SK-N-SH (cell line): Measurements from ENCODE around the gene HIF3A. TPM values are rescaled to one million over a fixed set of nuclear protein-coding genes. Genes with fewer than 3 reads are reported as not detected.

Experiments
- CTCF ChIA-PET: fragments of 300-600, 350-600 bp; formaldehyde crosslinking; extraction: SDS; loops from one replicate; lab custom pipeline; 2021; lab: Yijun Ruan, JAX
- POLR2A ChIA-PET: fragments of 350-600 bp; sonication (Branson Sonifier 250); formaldehyde crosslinking; extraction: SDS; loops from one replicate; lab custom pipeline; 2020; ENCODE audit warnings: antibody characterized with exemption, inconsistent platforms; lab: Yijun Ruan, JAX
- DNase-seq: peaks from one replicate; pipeline ENCODE4 v3.0.0; 2012
- H2AFZ ChIP-seq: fragments of 200-600 bp; sonication (generic); 2 replicates; pipeline ENCODE4 v1.8.1; 2016; ENCODE audit warnings: antibody characterized with exemption, mild to moderate bottlenecking, low read depth
- H3F3A ChIP-seq: fragments of 200-600 bp; sonication (generic); replicated peaks from 2 replicates; pipeline ENCODE3; 2016; ENCODE audit warnings: antibody characterized with exemption, mild to moderate bottlenecking; ENCODE audit not compliant: insufficient read depth
- H3K27ac ChIP-seq, 2 experiments: fragments of 200-500 bp in 1 of 2; fragments of 200-600 bp in 1 of 2; sonication (Bioruptor generic) in 1 of 2; sonication (generic), shearing (Covaris generic) in 1 of 2; 2 replicates each; pipeline versions ENCODE4 v1.5.1 to v1.6.1; 2014 to 2016; ENCODE audit warnings: low read depth in 2 of 2, inconsistent platforms in 1 of 2, low read length in 1 of 2, mild to moderate bottlenecking in 1 of 2, mixed read lengths in 1 of 2
- H3K27me3 ChIP-seq: fragments of 200-600 bp; sonication (generic), shearing (Covaris generic); 2 replicates; pipeline ENCODE4 v1.6.1; 2016; ENCODE audit warnings: mixed run types; ENCODE audit not compliant: insufficient read depth
- H3K36me3 ChIP-seq, 2 experiments: fragments of 200-500 bp in 1 of 2; fragments of 200-600 bp in 1 of 2; sonication (Bioruptor generic) in 1 of 2; sonication (generic) in 1 of 2; replicated peaks in 1 of 2; 2 replicates each; pipeline versions ENCODE3 to v1.5.1; 2014 to 2016; ENCODE audit warnings: low read length in 1 of 2, mild to moderate bottlenecking in 1 of 2; ENCODE audit not compliant: insufficient read depth in 2 of 2, control insufficient read depth in 1 of 2
- H3K4me1 ChIP-seq, 2 experiments: fragments of 200-500 bp in 1 of 2; fragments of 200-600 bp in 1 of 2; sonication (Bioruptor generic) in 1 of 2; sonication (generic), shearing (Covaris generic) in 1 of 2; 2 replicates each; pipeline versions ENCODE4 v1.5.1 to v1.6.1; 2014 to 2016; ENCODE audit warnings: low read depth in 1 of 2, low read length in 1 of 2, mixed run types in 1 of 2; ENCODE audit not compliant: insufficient read depth in 2 of 2, control insufficient read depth in 1 of 2
- H3K4me2 ChIP-seq: fragments of 200-600 bp; sonication (generic), shearing (Covaris generic); 2 replicates; pipeline ENCODE4 v1.6.1; 2017; ENCODE audit warnings: mixed run types
- H3K4me3 ChIP-seq, 2 experiments: fragments of 200-500 bp in 1 of 2; fragments of 200-600 bp in 1 of 2; sonication (Bioruptor generic) in 1 of 2; sonication (generic), shearing (Covaris generic) in 1 of 2; 2 replicates each; pipeline versions ENCODE4 v1.5.1 to v1.8.1; 2014 to 2016; ENCODE audit warnings: low read depth in 2 of 2, inconsistent platforms in 1 of 2, low read length in 1 of 2, mild to moderate bottlenecking in 1 of 2, mixed read lengths in 1 of 2, moderate library complexity in 1 of 2
- H3K79me2 ChIP-seq: fragments of 200-600 bp; sonication (generic); 2 replicates; pipeline ENCODE4 v1.8.1; 2017; ENCODE audit warnings: mild to moderate bottlenecking; ENCODE audit not compliant: insufficient read depth
- H3K9ac ChIP-seq: fragments of 200-600 bp; sonication (generic); 2 replicates; pipeline ENCODE4 v1.6.1; 2017; ENCODE audit warnings: mixed run types
- H3K9me2 ChIP-seq: fragments of 200-600 bp; sonication (generic); 2 replicates; pipeline ENCODE4 v1.6.1; 2017; ENCODE audit warnings: mixed run types
- H3K9me3 ChIP-seq: fragments of 200-600 bp; sonication (generic); 2 replicates; pipeline ENCODE4 v1.6.1; 2017; ENCODE audit warnings: mixed run types, mild to moderate bottlenecking, moderate library complexity
- H4K20me1 ChIP-seq: fragments of 200-600 bp; sonication (generic); 2 replicates; pipeline ENCODE4 v1.6.1; 2017; ENCODE audit warnings: mild to moderate bottlenecking, mixed run types; ENCODE audit not compliant: insufficient read depth
- CHD2 ChIP-seq: fragments of 150-350 bp; IDR thresholded peaks from 2 replicates; pipeline ENCODE4 v1.6.1; 2018; ENCODE audit warnings: low read length; ENCODE audit not compliant: partially characterized antibody
- ELF1 ChIP-seq: IDR thresholded peaks from 2 replicates; pipeline ENCODE4 v1.4.0; 2012
- FOSL2 ChIP-seq: IDR thresholded peaks from 2 replicates; pipeline ENCODE4 v1.4.0; 2012; ENCODE audit warnings: low read depth, mild to moderate bottlenecking, moderate library complexity, borderline replicate concordance
- FOXM1 ChIP-seq: IDR thresholded peaks from 2 replicates; pipeline ENCODE4 v1.4.0; 2012; ENCODE audit warnings: low read depth, mild to moderate bottlenecking
- MXI1 ChIP-seq: IDR thresholded peaks from 2 replicates; pipeline ENCODE4 v1.6.1; 2012; ENCODE audit warnings: mild to moderate bottlenecking, low read depth, low read length, improper control_type of control experiment
- NFIC ChIP-seq: IDR thresholded peaks from 2 replicates; pipeline ENCODE4 v1.4.0; 2012; ENCODE audit warnings: borderline replicate concordance
- NRF1 ChIP-seq: IDR thresholded peaks from 2 replicates; pipeline ENCODE4 v1.6.1; 2012; ENCODE audit warnings: low read depth, mild to moderate bottlenecking, low read length
- POLR2AphosphoS5 ChIP-seq: IDR thresholded peaks from 2 replicates; pipeline ENCODE4 v1.6.1; 2012; ENCODE audit warnings: low read depth, low read length
- RAD21 ChIP-seq: IDR thresholded peaks from 2 replicates; pipeline ENCODE4 v1.6.1; 2012; ENCODE audit warnings: mild to moderate bottlenecking, low read length
- RXRA ChIP-seq: IDR thresholded peaks from 2 replicates; pipeline ENCODE4 v1.4.0; 2012; ENCODE audit warnings: low read depth, mild to moderate bottlenecking, borderline replicate concordance
- SIN3A ChIP-seq: IDR thresholded peaks from 2 replicates; pipeline ENCODE4 v1.6.1; 2012; ENCODE audit warnings: low read depth, mild to moderate bottlenecking, low read length, moderate library complexity, borderline replicate concordance
- SMC3 ChIP-seq: IDR thresholded peaks from 2 replicates; pipeline ENCODE4 v1.6.1; 2012; ENCODE audit warnings: low read depth, low read length, improper control_type of control experiment
- TAF1 ChIP-seq: IDR thresholded peaks from 2 replicates; pipeline ENCODE4 v1.6.1; 2012; ENCODE audit warnings: low read depth, mild to moderate bottlenecking, low read length, moderate library complexity, borderline replicate concordance
- TCF12 ChIP-seq: IDR thresholded peaks from 2 replicates; pipeline ENCODE4 v1.4.0; 2012
- YY1 ChIP-seq: IDR thresholded peaks from 2 replicates; pipeline ENCODE4 v1.4.0; 2012; ENCODE audit warnings: low read depth, mild to moderate bottlenecking
- whole genome bisulfite sequencing: methylation state at CpG from one replicate; pipeline ENCODE4 v1.1.6; 2017; ENCODE audit warnings: low lambda C conversion rate; 5-methylcytosine and 5-hydroxymethylcytosine counted together
- polyA plus RNA-seq, 3 experiments: library from polyadenylated mRNA; depleted of rRNA; stranded (reverse); fragments of >200 nt; gene quantifications; 2 replicates each; pipeline ENCODE4 v1.2.3, GENCODE V29; 2012
- TF ChIP-seq, protein P1 (sequence below): IDR thresholded peaks from 2 replicates; pipeline ENCODE4 v1.4.0; 2012; ENCODE audit warnings: low read depth, borderline replicate concordance
- TF ChIP-seq, protein P2 (sequence below): fragments of 150-350 bp; IDR thresholded peaks from 2 replicates; pipeline ENCODE4 v1.6.1; 2016; ENCODE audit warnings: mild to moderate bottlenecking, low read depth, low read length
- TF ChIP-seq, protein P3 (sequence below): IDR thresholded peaks from 2 replicates; pipeline ENCODE4 v1.4.0; 2012; ENCODE audit warnings: low read depth
- TF ChIP-seq, protein P4 (sequence below): fragments of 200-600 bp; sonication (generic); IDR thresholded peaks from 2 replicates; pipeline ENCODE4 v1.6.1; 2017; ENCODE audit warnings: antibody characterized with exemption, mild to moderate bottlenecking, moderate library complexity
- TF ChIP-seq, protein P5 (sequence below): IDR thresholded peaks from 2 replicates; pipeline ENCODE4; 2012

Gene HIF3A
- polyA plus RNA-seq, 1 of the 3 experiments (the other 2 are of a cell fraction), result 0.92 TPM

DNA sequence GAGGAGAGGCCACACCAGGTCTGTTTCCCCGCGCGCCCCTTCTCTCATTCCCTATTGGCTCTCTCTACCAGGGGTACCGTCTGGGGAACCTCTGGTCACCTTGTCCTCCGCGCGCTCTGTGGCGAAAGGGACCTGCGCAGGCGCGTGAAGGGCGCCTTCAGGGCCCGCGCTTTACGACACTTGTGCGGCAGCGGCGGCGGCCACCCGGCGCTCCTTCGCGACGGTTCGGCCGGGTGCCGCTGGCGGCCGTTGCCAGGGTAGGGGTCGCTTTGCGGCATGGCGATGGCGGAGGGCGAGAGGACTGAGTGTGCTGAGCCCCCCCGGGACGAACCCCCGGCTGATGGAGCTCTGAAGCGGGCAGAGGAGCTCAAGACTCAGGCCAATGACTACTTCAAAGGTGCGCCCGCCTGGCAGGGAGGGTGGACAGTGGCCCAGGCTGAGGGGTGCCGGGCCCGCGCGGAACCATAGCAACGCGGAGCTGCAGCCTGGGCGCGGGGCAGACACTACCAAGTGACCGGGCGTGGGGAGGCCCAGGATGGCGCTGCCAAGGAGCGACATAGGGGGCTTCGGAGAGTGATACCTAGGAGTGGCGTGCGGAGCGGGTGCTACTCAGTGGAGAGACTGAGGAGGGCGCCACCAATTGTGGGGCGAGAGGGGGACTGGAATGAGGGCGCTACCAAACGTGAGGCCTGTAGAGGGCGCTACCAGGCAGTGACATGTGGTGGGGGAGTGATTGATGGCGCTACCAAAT, 50.2 kb downstream of the HIF3A start, which contains the start of gene PPP5C:
Gene PPP5C (plus strand): TSS at position 267 of the 751 bp plus-strand sequence. CDS start 10 bp downstream, at position 277.
- H3K9ac ChIP-seq, result peak within 1 kb of the TSS; percentile 97
- POLR2A ChIA-PET, result interaction anchor here (1.6 kb wide), 1 partner anchor 66 kb away, joined by 3 read pairs; no protein-coding TSS in a partner anchor
- H3K79me2 ChIP-seq, result peaks cover 50% of the 10 kb centered on the region
- CTCF ChIA-PET, result interaction anchor here (0.6 to 2.7 kb wide), 26 partner anchors 10 to 772 kb away, joined by 3 to 26 read pairs (median 3); partner anchors contain the start of gene HIF3A
- H3K4me2 ChIP-seq, result peak within 1 kb of the TSS; percentile 80
- peaks cover 27% of the 10 kb centered on the region for H4K20me1 ChIP-seq
- under 1% methylated on average over 26 of the region's 62 CpGs for WGBS
- peaks cover 4% of the 10 kb centered on the region; the same call in 1 of the 2 replicates for H3K27me3 ChIP-seq
- no peaks in the 10 kb centered on the region for H3K9me2 ChIP-seq
- H3F3A ChIP-seq, result no peaks in the 10 kb centered on the region
- H3K4me1 ChIP-seq, result peaks cover 21 to 34% of the 10 kb centered on the region in 2 experiments
- H2AFZ ChIP-seq, result peak within 1 kb of the TSS; percentile 97
- H3K9me3 ChIP-seq, result no peaks in the 10 kb centered on the region
- peak; percentile 97 for DNase-seq
- H3K27ac ChIP-seq, result peak within 1 kb of the TSS; percentile 67 to 88
- peak; percentile 89 for TF ChIP-seq POLR2AphosphoS5
- TF ChIP-seq, protein P1, sequence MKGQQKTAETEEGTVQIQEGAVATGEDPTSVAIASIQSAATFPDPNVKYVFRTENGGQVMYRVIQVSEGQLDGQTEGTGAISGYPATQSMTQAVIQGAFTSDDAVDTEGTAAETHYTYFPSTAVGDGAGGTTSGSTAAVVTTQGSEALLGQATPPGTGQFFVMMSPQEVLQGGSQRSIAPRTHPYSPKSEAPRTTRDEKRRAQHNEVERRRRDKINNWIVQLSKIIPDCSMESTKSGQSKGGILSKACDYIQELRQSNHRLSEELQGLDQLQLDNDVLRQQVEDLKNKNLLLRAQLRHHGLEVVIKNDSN, result no peak
- no peak for TF ChIP-seq RXRA
- TF ChIP-seq, protein P2, sequence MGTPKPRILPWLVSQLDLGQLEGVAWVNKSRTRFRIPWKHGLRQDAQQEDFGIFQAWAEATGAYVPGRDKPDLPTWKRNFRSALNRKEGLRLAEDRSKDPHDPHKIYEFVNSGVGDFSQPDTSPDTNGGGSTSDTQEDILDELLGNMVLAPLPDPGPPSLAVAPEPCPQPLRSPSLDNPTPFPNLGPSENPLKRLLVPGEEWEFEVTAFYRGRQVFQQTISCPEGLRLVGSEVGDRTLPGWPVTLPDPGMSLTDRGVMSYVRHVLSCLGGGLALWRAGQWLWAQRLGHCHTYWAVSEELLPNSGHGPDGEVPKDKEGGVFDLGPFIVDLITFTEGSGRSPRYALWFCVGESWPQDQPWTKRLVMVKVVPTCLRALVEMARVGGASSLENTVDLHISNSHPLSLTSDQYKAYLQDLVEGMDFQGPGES, result no peak
- no peak for TF ChIP-seq FOXM1
- TF ChIP-seq YY1, result peak; percentile 88
- peak; percentile 95 for TF ChIP-seq NRF1
- peak; percentile 52 for TF ChIP-seq RAD21
- TF ChIP-seq TAF1, result peak; percentile 79
- peak; percentile 56; the same call in 1 of the 2 replicates for TF ChIP-seq MXI1
- TF ChIP-seq FOSL2, result no peak
- TF ChIP-seq CHD2, result no peak
- TF ChIP-seq NFIC, result no peak
- no peak; the same call in 1 of the 2 replicates for TF ChIP-seq TCF12
- TF ChIP-seq, protein P3, sequence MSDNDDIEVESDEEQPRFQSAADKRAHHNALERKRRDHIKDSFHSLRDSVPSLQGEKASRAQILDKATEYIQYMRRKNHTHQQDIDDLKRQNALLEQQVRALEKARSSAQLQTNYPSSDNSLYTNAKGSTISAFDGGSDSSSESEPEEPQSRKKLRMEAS, result peak; percentile 49
- TF ChIP-seq ELF1, result no peak
- TF ChIP-seq SIN3A, result peak; percentile 52
- TF ChIP-seq, protein P4, sequence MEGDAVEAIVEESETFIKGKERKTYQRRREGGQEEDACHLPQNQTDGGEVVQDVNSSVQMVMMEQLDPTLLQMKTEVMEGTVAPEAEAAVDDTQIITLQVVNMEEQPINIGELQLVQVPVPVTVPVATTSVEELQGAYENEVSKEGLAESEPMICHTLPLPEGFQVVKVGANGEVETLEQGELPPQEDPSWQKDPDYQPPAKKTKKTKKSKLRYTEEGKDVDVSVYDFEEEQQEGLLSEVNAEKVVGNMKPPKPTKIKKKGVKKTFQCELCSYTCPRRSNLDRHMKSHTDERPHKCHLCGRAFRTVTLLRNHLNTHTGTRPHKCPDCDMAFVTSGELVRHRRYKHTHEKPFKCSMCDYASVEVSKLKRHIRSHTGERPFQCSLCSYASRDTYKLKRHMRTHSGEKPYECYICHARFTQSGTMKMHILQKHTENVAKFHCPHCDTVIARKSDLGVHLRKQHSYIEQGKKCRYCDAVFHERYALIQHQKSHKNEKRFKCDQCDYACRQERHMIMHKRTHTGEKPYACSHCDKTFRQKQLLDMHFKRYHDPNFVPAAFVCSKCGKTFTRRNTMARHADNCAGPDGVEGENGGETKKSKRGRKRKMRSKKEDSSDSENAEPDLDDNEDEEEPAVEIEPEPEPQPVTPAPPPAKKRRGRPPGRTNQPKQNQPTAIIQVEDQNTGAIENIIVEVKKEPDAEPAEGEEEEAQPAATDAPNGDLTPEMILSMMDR, result peak; percentile 97
- TF ChIP-seq, protein P5, sequence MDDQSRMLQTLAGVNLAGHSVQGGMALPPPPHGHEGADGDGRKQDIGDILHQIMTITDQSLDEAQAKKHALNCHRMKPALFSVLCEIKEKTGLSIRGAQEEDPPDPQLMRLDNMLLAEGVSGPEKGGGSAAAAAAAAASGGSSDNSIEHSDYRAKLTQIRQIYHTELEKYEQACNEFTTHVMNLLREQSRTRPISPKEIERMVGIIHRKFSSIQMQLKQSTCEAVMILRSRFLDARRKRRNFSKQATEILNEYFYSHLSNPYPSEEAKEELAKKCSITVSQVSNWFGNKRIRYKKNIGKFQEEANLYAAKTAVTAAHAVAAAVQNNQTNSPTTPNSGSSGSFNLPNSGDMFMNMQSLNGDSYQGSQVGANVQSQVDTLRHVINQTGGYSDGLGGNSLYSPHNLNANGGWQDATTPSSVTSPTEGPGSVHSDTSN, result peak; percentile 93
- peak; percentile 31 for TF ChIP-seq SMC3
- TF ChIP-seq, all 33 proteins: peak for 11
- Histone ChIP-seq H3K36me3 (no peaks in the 10 kb centered on the region), H3K4me3 (peak within 1 kb of the TSS; percentile 88 to 98)
